Left renal cortex interstitium (tissue), 4 donors: ENCODE data around the gene CENATAC. TPM values are rescaled to one million over a fixed set of nuclear protein-coding genes. Genes with fewer than 3 reads are reported as not detected.
"Not testable (repeated sequence)": the region's sequence is repeated elsewhere in the genome, so short reads cannot be mapped to it uniquely, and the experiment has no call there.

Experiments
- DNase-seq, 4 donors: peaks; one replicate each; pipeline ENCODE4 v3.0.0-alpha.2; 2013; ENCODE audit warnings: low read depth in 4 of 4, low spot score in 2 of 4, missing footprints in 1 of 4
- polyA plus RNA-seq, 4 donors: library from polyadenylated mRNA; unstranded; fragments of 120-200 nt; gene quantifications; one replicate each; pipeline ENCODE4 v1.2.1, GENCODE V29; 2013; ENCODE audit not compliant: insufficient read length in 4 of 4

Gene CENATAC
- polyA plus RNA-seq, 4 donors: 12.8 to 55.5 (median 27.3) TPM

- no peak for DNase-seq
Measured at GRCh38 chr11:119051440-119052162, 53.7 kb downstream of the CENATAC start.

- no peak for DNase-seq
Measured at GRCh38 chr11:119052163-119052814, 54.4 kb downstream of the CENATAC start.

GRCh38 chr11:119054418-119054817 is 56.5 kb downstream of the CENATAC start:
- DNase-seq: no peak

- DNase-seq: no peak
Measured at GRCh38 chr11:119055901-119056300, 58.0 kb downstream of the CENATAC start.

- DNase-seq: no peak
Measured at GRCh38 chr11:119056421-119056999, 58.6 kb downstream of the CENATAC start.

- peak; percentile 63 to 92 (median 86) for DNase-seq
Measured at GRCh38 chr11:119057000-119057769, 59.2 kb downstream of the CENATAC start, which contains the start of gene HYOU1. Gene HYOU1, minus strand, starts transcription at chr11:119057205. Its CDS starts 1,045 bp downstream, at chr11:119056160.

- DNase-seq: not testable (repeated sequence)
Measured at GRCh38 chr11:119059128-119059527, 61.2 kb downstream of the CENATAC start.

GRCh38 chr11:119061256-119061655 is 63.3 kb downstream of the CENATAC start:
- no peak for DNase-seq

- DNase-seq: no peak
Measured at GRCh38 chr11:119062779-119063178, 64.8 kb downstream of the CENATAC start.

- DNase-seq: no peak
Measured at GRCh38 chr11:119065369-119065768, 67.4 kb downstream of the CENATAC start.

Other genes starting within 250 kb of the CENATAC start
- 100 to 1,000 TPM; 117 to 143 (median 122) TPM for gene DDX6, start 207.0 kb upstream of the CENATAC start, polyA plus RNA-seq
- gene CXCR5, start 114.2 kb upstream of the CENATAC start, polyA plus RNA-seq: under 1 TPM in 1 of 4 donors, not detected in 3; 0.05 TPM
- 10 to 100 TPM; 21.0 to 51.6 (median 36.3) TPM for gene BCL9L, start 72.2 kb upstream of the CENATAC start, polyA plus RNA-seq
- gene UPK2, start 41.8 kb upstream of the CENATAC start, polyA plus RNA-seq: 10 to 100 TPM in 2 of 4 donors, 1 to 10 TPM in 2; 6.8 to 25.9 (median 10.7) TPM
- under 1 TPM in 1 of 4 donors, not detected in 3; 0.17 TPM for gene FOXR1, start 26.4 kb upstream of the CENATAC start, polyA plus RNA-seq
- 1,000 to 10,000 TPM in 3 of 4 donors, 100 to 1,000 TPM in 1; 957 to 1,296 (median 1,137) TPM for gene RPS25, start 20.2 kb downstream of the CENATAC start, polyA plus RNA-seq
- gene TRAPPC4, start 20.6 kb downstream of the CENATAC start, polyA plus RNA-seq: 100 to 1,000 TPM in 3 of 4 donors, 10 to 100 TPM in 1; 88.9 to 139 (median 111) TPM
- 100 to 1,000 TPM in 2 of 4 donors, 10 to 100 TPM in 2; 79.3 to 109 (median 97.4) TPM for gene SLC37A4, start 32.7 kb downstream of the CENATAC start, polyA plus RNA-seq
- 100 to 1,000 TPM; 108 to 128 (median 121) TPM for gene HYOU1, start 59.1 kb downstream of the CENATAC start, polyA plus RNA-seq
- 10 to 100 TPM; 56.5 to 61.0 (median 57.5) TPM for gene VPS11, start 69.7 kb downstream of the CENATAC start, polyA plus RNA-seq
- 10 to 100 TPM; 25.6 to 29.4 (median 28.8) TPM for gene HMBS, start 86.7 kb downstream of the CENATAC start, polyA plus RNA-seq
- 10 to 100 TPM; 47.7 to 64.9 (median 55.5) TPM for gene DPAGT1, start 103.7 kb downstream of the CENATAC start, polyA plus RNA-seq
- 10 to 100 TPM; 10.1 to 14.2 (median 11.0) TPM for gene C2CD2L, start 109.2 kb downstream of the CENATAC start, polyA plus RNA-seq
- gene HINFP, start 123.4 kb downstream of the CENATAC start, polyA plus RNA-seq: 10 to 100 TPM; 23.5 to 48.6 (median 38.0) TPM
- gene ABCG4, start 150.9 kb downstream of the CENATAC start, polyA plus RNA-seq: 1 to 10 TPM in 1 of 4 donors, under 1 TPM in 3; 0.52 to 1.1 (median 0.80) TPM
- 10 to 100 TPM; 10.7 to 14.8 (median 12.6) TPM for gene NLRX1, start 170.6 kb downstream of the CENATAC start, polyA plus RNA-seq
- 10 to 100 TPM; 10.9 to 22.2 (median 16.3) TPM for gene NHERF4, start 187.3 kb downstream of the CENATAC start, polyA plus RNA-seq
- 10 to 100 TPM; 16.1 to 20.9 (median 18.6) TPM for gene CBL, start 208.2 kb downstream of the CENATAC start, polyA plus RNA-seq